Heart left ventricle (tissue), 16 donors: ENCODE data around the gene CDH23. TPM values are rescaled to one million over a fixed set of nuclear protein-coding genes. Genes with fewer than 3 reads are reported as not detected.
A peak's percentile ranks its signal among the peaks of the same experiment; 100 is the strongest.

Source experiments
- ATAC-seq, 4 donors: fragments of 200-7000 bp; cut with Tn5 transposase; one replicate each; pipeline ENCODE4 v1.9.1; 2020 to 2022; ENCODE audit warnings: moderate library complexity in 4 of 4, mild to moderate bottlenecking in 3 of 4, moderate number of reproducible peaks in 1 of 4
- DNase-seq, 5 donors: peaks; one replicate each; pipeline ENCODE4 v3.0.0-alpha.2; 2020
- H3K27ac ChIP-seq, 12 donors: fragments of 200-600 bp; sonication (generic) in 4 of 12; one replicate each; pipeline versions ENCODE4 v1.5.0 to v1.8.0; 2016 to 2022; ENCODE audit warnings: mild to moderate bottlenecking in 2 of 12
- H3K27me3 ChIP-seq, 9 donors: fragments of 200-600 bp; sonication (generic) in 2 of 9; one replicate each; pipeline versions ENCODE4 v1.5.1 to v1.8.0; 2016 to 2022; ENCODE audit warnings: mild to moderate bottlenecking in 3 of 9
- H3K36me3 ChIP-seq, 9 donors: fragments of 200-600 bp; sonication (generic) in 2 of 9; one replicate each; pipeline versions ENCODE4 v1.5.0 to v1.8.0; 2018 to 2022; ENCODE audit warnings: mild to moderate bottlenecking in 2 of 9
- H3K4me1 ChIP-seq, 12 donors: fragments of 200-600 bp; sonication (generic) in 4 of 12; one replicate each; pipeline versions ENCODE4 v1.5.0 to v1.8.0; 2016 to 2022; ENCODE audit warnings: mild to moderate bottlenecking in 3 of 12
- H3K4me3 ChIP-seq, 12 donors: fragments of 200-600 bp; sonication (generic) in 4 of 12; one replicate each; pipeline versions ENCODE4 v1.5.0 to v1.8.0; 2017 to 2022; ENCODE audit warnings: mild to moderate bottlenecking in 9 of 12, moderate library complexity in 4 of 12
- H3K9me3 ChIP-seq, 12 donors: fragments of 200-600 bp; sonication (generic) in 4 of 12; one replicate each; pipeline versions ENCODE4 v1.5.0 to v1.8.0; 2016 to 2022; ENCODE audit warnings: mild to moderate bottlenecking in 1 of 12
- POLR2A ChIP-seq, 2 donors: fragments of 450-650 bp; IDR thresholded peaks; one replicate each; pipeline ENCODE4 v1.6.1; 2017; ENCODE audit warnings: antibody characterized with exemption in 2 of 2, mild to moderate bottlenecking in 2 of 2, moderate library complexity in 2 of 2
- WGBS, 4 donors: extraction: QIAGEN DNeasy Blood & Tissue Kit in 2 of 4; methylation state at CpG; one replicate each; pipeline versions ENCODE4 v1.1.5 to v1.1.7; 2013 to 2018; 5-methylcytosine and 5-hydroxymethylcytosine counted together
- intact Hi-C, 10 donors: fragments of 100-400 bp; cut with DNase I; formaldehyde crosslinking; loops; one replicate each; pipeline versions ENCODE4 v1.11.1 to v1.14.2; 2022
- polyA plus RNA-seq, 2 donors: library from polyadenylated mRNA; stranded (reverse); fragments of 200-250 nt; gene quantifications; one replicate each; pipeline ENCODE4 v1.2.3, GENCODE V29; 2013
- total RNA-seq, 9 donors: library from RNA; depleted of rRNA in 2 of 9; stranded (reverse); fragments of >200 nt in 2 of 9; fragmentation: NEBNext Ultra II Directional in 3 of 9; extraction: Animal tissue kit (Norgen Biotek cat#: 25700) in 3 of 9; gene quantifications; one replicate each; pipeline versions ENCODE4 v1.1.0 to v1.2.4, GENCODE V29; 2016 to 2023
- TF ChIP-seq, protein P1 (sequence below), 12 donors: fragments of 200-600 bp; sonication (generic) in 4 of 12; IDR thresholded peaks; one replicate each; pipeline versions ENCODE4 v1.5.0 to v1.8.0; 2018 to 2022; ENCODE audit warnings: antibody characterized with exemption in 12 of 12, mild to moderate bottlenecking in 5 of 12
- donor health status: ischemic (EF 13 %, LVEDD 7.1; RV severe dilation, severe dysfunction).
- donor health status: healthy with polysubstance abuse.
- donor health status: DM: no; HTN: yes; CAD: no.
- donor health status: DM: no; HTN: no; CAD: no.
- donor health status: ischemic (EF 25% LVEDD 6.9; RV normal size, moderate dysfunction).
- donor health status: ischemic (EF 25% LVEDD 5.7; RV mildly dilated, moderate dysfunction).
- donor health status: healthy.
- donor health status: DM: yes; HTN: yes; CAD: no.
- donor health status: ischemic (EF 35%, LVEDD 5.7; RV mildly dilated, moderate dysfunction).
- donor health status: nonischemic (EF 11% LVEDD 7.7; RV severe dilation, severe dysfunction).
- donor health status: DM: yes; HTN: yes; CAD: no.
- donor health status: PGD.
- donor health status: ischemic (EF 29% LVEDD 5.4; RV normal size, mild dysfunction).
- donor health status: nonischemic (EF 23%, LVEDD 6.1; RV moderate dilation, normal function).

The CDH23 gene
- total and polyA plus RNA-seq, 11 donors = 1.2 to 8.6 (median 3.9) TPM

DNA sequence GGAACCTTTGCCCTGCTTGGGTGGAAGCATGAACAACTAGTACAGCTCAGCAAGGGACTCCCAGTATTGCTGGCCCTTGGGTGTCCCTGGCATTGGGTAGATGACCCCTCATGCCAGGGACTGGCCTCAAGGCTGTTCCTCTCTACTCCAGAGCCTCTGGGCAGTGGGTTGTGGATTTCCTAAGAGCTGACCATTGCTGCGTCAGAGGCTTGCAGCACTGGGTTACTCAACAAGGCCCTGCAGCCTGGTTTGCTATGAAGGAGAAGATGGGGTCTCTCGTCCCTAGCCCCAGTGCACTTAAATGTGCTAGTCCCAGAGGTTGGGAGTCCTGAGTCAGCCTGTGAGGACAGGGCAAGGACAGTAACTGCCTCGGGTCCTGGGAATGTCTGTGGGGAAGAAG is 374.1 kb downstream of the CDH23 start:
- Histone ChIP-seq H3K4me1 (peaks cover 18 to 96% (median 83%) of the 10 kb centered on the region in 12 donors), H3K27me3 (no peaks in the 10 kb centered on the region), H3K27ac (peak overlapping the region; percentile 37 to 98 (median 97)), H3K4me3 (peak overlapping the region in 11 of 12 donors; percentile 70 to 96 (median 86)), H3K36me3 (peaks cover 0 to 27% (median 0%) of the 10 kb centered on the region in 9 donors), H3K9me3 (no peaks in the 10 kb centered on the region)
- ATAC-seq (no peak), DNase-seq (peak in 2 of 5 donors; percentile 11 to 54)
- intact Hi-C loops = loop anchor here in 8 of 10 donors (2.0 to 10.0 kb wide), 4 partner anchors 22 to 114 kb away; no protein-coding TSS in a partner anchor
- 66 to 83% (median 74%) methylated on average over 1 to 3 of the region's 3 CpGs for WGBS, 4 donors
- TF ChIP-seq, protein P1, sequence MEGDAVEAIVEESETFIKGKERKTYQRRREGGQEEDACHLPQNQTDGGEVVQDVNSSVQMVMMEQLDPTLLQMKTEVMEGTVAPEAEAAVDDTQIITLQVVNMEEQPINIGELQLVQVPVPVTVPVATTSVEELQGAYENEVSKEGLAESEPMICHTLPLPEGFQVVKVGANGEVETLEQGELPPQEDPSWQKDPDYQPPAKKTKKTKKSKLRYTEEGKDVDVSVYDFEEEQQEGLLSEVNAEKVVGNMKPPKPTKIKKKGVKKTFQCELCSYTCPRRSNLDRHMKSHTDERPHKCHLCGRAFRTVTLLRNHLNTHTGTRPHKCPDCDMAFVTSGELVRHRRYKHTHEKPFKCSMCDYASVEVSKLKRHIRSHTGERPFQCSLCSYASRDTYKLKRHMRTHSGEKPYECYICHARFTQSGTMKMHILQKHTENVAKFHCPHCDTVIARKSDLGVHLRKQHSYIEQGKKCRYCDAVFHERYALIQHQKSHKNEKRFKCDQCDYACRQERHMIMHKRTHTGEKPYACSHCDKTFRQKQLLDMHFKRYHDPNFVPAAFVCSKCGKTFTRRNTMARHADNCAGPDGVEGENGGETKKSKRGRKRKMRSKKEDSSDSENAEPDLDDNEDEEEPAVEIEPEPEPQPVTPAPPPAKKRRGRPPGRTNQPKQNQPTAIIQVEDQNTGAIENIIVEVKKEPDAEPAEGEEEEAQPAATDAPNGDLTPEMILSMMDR (IDR thresholded peaks at IDR 0.05) = no peak
- TF ChIP-seq POLR2A (IDR thresholded peaks at IDR 0.05) = no peak

- peaks cover 18 to 96% (median 81%) of the 10 kb centered on the region in 12 donors for H3K4me1 ChIP-seq
- WGBS, 4 donors = 14 to 38% (median 25%) methylated on average over 2 of the region's 2 CpGs
- no peaks in the 10 kb centered on the region for H3K9me3 ChIP-seq
- ATAC-seq (peak; percentile 2 to 23 (median 10)), DNase-seq (peak in 3 of 5 donors; percentile 39 to 68 (median 42))
- H3K4me3 ChIP-seq = peak overlapping the region in 11 of 12 donors; percentile 70 to 96 (median 86)
- intact Hi-C loops = loop anchor here in 8 of 10 donors (2.0 to 10.0 kb wide), 4 partner anchors 22 to 114 kb away; no protein-coding TSS in a partner anchor
- H3K27ac ChIP-seq = peak overlapping the region; percentile 37 to 98 (median 97)
- H3K36me3 ChIP-seq = peaks cover 0 to 23% (median 0%) of the 10 kb centered on the region in 9 donors
- no peaks in the 10 kb centered on the region for H3K27me3 ChIP-seq
- TF ChIP-seq, protein P1 (IDR thresholded peaks at IDR 0.05) = no peak
- no peak for TF ChIP-seq POLR2A (IDR thresholded peaks at IDR 0.05)
These were observed 374.5 kb downstream of the CDH23 start for GRCh38 chr10:71771204-71771603.

DNA sequence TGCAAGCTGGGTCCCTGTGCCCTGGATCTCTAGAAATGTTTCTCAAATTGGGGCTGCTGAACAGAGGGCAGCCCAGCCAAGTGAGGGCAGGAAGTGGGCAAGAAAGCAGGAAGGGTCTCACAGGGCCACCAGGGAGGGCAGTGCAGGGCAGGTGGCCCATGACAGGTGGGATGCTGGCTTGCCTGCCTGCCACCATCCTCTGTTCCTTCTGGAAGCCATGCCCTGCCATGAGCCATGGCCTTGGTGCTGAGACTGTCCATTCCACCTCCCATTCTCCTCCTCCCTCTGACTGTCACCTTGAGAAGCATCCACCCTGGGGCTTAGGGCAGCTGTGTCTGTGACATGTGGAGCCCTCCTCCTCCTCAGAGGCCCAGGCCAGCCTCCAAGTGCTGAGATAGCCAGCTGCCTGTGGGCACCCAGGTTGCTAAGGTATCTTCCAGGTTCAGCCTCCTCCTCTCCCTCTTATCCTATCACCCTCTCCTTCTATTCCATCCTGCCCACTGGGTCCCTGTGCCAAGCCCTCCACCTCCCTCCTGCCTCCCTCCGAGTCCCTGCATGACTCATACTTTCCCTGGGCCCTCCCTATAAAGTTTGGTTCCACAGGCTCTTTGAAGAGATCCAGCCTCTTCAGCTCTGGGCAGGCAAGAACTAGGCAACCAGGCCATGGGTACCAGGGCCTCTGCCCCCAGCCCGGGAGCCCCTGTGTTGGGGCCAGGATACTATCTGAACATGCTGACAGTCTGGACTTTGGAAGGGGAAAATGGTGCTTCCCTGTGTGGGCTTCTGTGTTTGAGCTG is 375.3 kb downstream of the CDH23 start:
- peak overlapping the region; percentile 70 to 96 (median 85) for H3K4me3 ChIP-seq
- no peaks in the 10 kb centered on the region for H3K9me3 ChIP-seq
- ATAC-seq = peak; percentile 50 to 78 (median 73)
- H3K4me1 ChIP-seq = peaks cover 14 to 96% (median 72%) of the 10 kb centered on the region in 12 donors
- TF ChIP-seq, protein P1 (IDR thresholded peaks at IDR 0.05) = no peak
- TF ChIP-seq POLR2A (IDR thresholded peaks at IDR 0.05) = peak in 1 of 2 donors; percentile 71
- intact Hi-C loops = loop anchor here (2.0 to 10.0 kb wide), 7 partner anchors 23 to 113 kb away; no protein-coding TSS in a partner anchor
- H3K27me3 ChIP-seq = no peaks in the 10 kb centered on the region
- DNase-seq = peak; percentile 82 to 92 (median 84)
- 0 to 8% (median 4%) methylated on average over 2 of the region's 2 CpGs for WGBS, 4 donors
- H3K27ac ChIP-seq = peak overlapping the region; percentile 82 to 98 (median 97)
- peaks cover 0 to 15% (median 0%) of the 10 kb centered on the region in 9 donors for H3K36me3 ChIP-seq

DNA sequence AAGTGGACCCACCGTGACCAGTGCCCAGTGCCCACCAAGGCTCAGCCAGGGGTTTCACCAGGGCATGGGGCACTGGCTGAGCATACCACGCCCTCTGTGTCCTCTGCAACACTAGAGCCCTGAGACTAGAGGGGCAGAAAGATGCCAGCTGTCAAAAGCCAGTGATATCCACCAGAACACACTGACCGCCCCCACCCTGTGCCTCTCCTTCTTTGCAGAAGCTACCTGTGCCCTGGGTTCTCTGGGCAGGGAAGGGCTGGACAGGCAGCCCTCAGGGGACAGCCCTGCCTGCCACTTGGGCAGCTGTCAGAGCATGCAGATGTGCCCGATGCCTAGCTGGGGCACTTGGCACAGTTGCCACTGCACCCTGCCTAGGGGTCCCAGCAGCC is 376.1 kb downstream of the CDH23 start:
- ATAC-seq (peak in 3 of 4 donors; percentile 15 to 35 (median 21)), DNase-seq (peak in 2 of 5 donors; percentile 37 to 68)
- TF ChIP-seq POLR2A (IDR thresholded peaks at IDR 0.05) = no peak
- TF ChIP-seq, protein P1 (IDR thresholded peaks at IDR 0.05) = no peak
- peak overlapping the region; percentile 70 to 96 (median 85) for H3K4me3 ChIP-seq
- no peaks in the 10 kb centered on the region for H3K9me3 ChIP-seq
- H3K4me1 ChIP-seq = peaks cover 9 to 88% (median 64%) of the 10 kb centered on the region in 12 donors
- peak overlapping the region; percentile 82 to 98 (median 97) for H3K27ac ChIP-seq
- no peaks in the 10 kb centered on the region for H3K27me3 ChIP-seq
- 0 to 26% (median 18%) methylated on average over 2 to 4 of the region's 4 CpGs; no CpG with 5 or more reads in 1 of the 4 donors for WGBS, 4 donors
- H3K36me3 ChIP-seq = peaks cover 0 to 9% (median 0%) of the 10 kb centered on the region in 9 donors
- intact Hi-C loops = loop anchor here (2.0 to 10.0 kb wide), 6 partner anchors 26 to 112 kb away; no protein-coding TSS in a partner anchor
